ENCODE data around the gene YTHDC1.
"Not testable (repeated sequence)": the region's sequence is repeated elsewhere in the genome, so short reads cannot be mapped to it uniquely, and the experiment has no call there.

Gene YTHDC1

DNA sequence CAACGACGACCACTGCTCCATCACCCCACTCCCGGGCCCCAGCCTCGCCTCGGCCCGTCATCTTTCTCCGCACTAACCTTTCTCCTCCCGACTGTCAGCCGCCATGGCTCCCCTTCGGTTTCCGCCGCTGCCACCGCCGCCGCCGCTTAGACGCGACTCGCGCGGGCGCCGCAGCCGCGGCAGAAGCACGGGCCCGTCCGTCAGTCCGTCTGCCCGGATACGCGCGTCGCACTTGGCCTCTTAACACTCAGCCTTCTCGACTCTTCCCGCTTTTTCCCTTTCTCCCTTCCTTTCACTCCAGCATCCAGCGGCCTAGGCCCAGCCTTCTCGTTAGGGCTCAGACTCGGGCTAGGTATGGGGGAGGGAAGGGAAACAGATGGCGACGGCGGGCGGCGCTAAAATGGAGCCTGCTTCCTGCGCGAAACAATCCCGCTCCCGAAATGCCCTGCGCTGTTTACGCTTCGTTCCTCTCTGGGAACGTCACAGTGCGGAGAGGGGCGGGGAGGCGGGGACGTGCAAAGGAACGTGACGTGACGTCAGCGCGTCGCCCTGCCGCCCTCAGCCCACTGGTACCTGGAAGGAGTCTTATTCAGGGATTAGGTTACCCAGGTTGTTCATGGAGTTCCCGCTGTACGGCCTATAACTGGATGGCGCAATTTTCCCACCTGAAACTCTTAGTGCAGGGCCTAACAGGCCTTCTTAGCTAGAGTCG lies at the start of gene YTHDC1:
TSS of gene YTHDC1 (minus strand) at position 442 of the 712 bp plus-strand sequence. CDS start at position 105, 337 bp downstream.
- peak; percentile 70 for DNase-seq

DNA sequence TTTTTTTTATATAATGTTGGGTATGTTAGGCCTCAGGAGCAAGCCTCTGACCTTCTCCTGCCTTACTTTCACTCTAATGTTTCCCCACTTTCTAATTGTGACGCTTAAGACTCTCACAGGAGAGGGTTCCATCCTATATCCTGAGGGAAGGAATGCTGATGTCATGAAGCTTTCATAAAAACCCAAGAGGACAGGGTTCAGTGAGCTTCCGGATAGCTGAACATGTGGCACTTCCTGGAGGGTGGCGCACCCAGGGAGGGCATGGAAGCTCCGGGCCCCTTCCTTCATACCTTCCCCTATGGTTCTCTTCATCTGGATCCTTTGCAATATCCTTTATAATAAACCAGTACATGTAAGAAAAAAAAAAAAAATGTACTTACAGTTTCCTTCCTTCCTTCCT lies 49.4 kb upstream of the YTHDC1 start:
- no peak for DNase-seq

DNA sequence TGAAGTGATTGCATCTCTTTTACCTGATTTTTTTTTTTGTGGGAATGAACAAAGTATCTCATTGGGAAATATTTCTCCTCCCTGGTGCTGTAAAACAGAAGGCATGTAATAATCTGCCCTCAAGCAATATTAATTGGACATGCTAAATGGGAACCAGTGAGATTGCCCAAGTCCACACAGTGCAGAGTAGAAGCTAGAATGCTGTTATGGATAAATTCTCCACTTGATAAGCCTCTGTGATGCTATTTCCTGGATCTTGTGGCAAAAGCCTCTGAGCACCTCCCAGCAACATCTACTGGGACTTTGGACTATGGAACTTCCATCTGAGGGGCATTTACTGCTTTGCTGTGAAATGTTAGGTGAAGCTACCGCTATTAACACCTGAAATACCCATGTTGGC lies 46.9 kb upstream of the YTHDC1 start:
- DNase-seq: no peak

DNA sequence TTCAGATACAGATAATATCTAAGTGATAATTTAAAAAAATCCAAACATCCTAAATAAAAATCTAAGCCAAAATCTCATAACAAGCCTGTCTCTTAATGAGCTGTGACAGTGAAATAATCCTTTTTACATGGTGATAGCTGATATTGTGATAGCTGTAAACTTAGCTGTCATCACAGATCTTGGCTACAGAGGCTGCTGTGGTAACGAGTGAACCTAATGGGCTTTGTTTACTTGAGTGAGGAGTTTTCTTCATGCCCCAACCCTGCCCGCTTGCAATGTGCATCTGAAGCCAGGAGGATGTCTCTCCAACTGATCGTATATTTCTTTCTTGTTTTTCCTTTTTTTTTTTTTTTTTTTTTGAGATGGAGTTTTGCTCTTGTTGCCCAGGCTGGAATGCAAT lies 41.5 kb upstream of the YTHDC1 start:
- no peak for DNase-seq

DNA sequence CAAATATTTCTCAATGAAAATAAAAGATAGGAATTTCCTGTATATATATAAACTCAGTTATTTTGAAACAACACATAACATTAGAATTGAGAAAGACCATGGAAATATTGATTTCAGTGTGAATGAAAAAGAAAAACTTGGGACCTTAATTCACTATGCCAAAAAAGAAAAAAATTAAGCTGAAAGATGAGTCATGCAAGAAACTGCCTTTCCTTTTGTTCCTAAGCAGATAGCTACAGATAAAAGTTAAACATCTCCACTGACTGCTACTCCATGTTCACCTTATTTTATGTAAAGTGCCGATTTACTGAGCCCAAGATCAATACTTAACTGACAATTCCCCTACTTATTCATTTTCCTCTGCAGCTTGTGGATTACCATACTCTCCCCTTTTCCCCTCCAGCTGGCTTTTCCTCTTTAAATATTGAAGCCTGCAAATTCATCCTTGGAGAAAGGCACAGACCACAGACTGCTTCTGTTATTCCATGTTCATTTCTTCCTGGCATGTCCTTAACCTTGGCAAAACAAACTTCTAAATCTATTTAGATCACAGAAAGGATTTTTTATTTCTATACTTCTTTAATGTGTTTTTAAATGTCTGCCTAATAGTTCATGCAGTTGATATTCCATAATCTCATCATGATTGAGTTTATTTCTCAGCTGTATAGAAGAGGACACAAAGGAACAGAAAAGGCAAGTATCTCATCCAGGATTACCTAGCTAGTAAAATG lies 40.5 kb upstream of the YTHDC1 start:
- DNase-seq: no peak

GRCh38 chr4:68389386-68389913 lies 39.6 kb upstream of the YTHDC1 start:
- not testable (repeated sequence) for DNase-seq

DNA sequence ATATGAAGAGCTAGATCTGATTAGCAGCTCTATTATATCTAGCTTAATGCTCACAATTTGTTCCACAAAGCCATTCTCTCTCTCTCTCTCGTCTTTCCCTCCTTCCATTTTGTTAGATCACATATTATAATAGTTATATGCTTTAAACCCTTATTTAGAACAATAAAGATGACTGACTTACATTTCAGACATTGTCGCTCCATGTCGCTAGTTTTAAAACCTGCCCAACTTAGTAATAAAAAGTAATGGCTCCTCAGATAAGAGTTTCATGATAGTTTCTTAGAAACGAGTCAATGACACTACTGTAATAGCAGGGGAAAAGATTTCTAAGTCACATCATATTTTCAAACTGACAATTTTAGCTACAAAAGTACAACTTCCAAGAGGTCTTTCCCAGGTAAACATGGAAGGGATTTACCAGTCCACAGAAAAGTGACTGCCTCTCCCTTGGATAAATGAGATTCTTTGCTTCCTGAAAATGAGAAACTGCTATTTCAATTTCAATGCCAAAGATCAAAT lies 38.5 kb upstream of the YTHDC1 start:
- DNase-seq: no peak

DNA sequence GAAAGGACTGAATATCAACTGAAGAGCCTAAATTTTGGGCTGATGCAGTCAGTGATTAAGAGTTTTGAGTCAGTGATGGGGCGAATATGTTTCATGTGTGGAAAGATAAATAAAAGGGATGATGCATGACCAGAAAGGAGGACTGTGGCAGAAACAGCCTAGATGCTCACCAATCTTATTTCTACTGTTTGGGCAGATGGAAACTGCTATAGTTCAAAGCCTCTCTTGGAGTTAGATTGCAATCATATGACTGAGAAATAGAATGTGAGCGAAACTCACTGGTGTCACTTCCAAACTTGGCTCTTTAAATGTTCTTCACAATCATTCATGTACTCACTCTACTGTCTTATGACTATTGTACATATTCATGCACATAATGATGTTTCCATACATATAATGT lies 35.4 kb upstream of the YTHDC1 start:
- DNase-seq: no peak

DNA sequence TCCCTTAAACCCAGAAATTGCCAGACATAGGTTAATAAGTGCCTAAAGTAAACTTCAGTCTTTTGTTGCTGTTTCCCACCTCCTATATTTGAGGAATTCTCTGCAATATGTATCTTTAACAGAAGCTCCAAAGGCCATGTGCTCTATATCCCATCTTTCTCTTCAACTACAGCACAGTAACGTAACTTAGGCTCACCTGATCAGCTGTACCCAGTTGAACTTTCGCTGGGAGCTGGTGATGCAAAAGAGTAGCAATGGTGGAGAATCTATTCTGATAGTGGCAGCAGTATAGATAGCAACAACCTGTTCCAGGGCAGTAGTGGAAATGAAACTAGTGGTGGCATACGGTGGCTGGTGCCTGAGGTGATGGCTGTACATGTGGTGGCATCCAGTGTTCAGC lies 33.2 kb upstream of the YTHDC1 start:
- DNase-seq: no peak

DNA sequence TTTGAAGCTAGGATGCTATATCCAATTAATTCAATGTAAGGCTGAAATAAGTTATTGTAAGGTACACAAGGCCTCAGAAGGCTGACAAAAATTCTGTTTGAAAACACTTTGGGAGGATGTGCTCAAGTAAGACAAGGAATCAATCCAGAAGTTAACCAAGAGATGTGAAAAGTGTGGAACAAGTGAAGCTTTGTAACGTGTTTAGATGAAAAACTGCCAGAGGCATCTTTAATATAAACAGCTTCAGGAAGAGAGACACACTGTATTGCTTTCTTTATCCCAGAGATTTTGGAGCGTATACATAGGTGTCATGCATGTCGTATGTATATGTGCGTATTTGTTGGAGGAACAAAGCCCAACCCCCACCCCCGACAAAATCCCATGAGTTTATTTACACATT lies 28.3 kb upstream of the YTHDC1 start:
- DNase-seq: no peak

- DNase-seq: no peak
These were observed 26.0 kb upstream of the YTHDC1 start for GRCh38 chr4:68375667-68376559.

- DNase-seq: no peak
These were observed 23.6 kb upstream of the YTHDC1 start for GRCh38 chr4:68373513-68373912.

DNA sequence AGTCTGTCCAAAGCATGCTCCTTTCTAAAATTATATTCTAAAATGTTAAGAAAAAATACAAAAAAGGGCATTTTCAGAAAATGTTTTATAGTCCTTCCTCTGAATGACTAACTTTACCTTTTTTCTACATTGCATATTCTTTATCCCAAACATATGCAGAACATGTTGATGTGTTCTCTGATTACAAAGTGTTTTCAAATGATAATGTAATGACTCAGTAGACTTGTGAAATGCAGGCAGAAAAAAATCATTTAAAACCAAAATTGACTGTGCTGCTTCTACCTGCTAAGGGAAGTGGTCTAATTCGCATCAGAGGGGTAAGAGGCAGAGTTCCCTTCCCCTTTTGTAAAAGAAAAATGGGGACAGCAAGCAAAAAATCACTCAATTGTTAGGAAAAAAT lies 22.7 kb upstream of the YTHDC1 start:
- no peak for DNase-seq

DNA sequence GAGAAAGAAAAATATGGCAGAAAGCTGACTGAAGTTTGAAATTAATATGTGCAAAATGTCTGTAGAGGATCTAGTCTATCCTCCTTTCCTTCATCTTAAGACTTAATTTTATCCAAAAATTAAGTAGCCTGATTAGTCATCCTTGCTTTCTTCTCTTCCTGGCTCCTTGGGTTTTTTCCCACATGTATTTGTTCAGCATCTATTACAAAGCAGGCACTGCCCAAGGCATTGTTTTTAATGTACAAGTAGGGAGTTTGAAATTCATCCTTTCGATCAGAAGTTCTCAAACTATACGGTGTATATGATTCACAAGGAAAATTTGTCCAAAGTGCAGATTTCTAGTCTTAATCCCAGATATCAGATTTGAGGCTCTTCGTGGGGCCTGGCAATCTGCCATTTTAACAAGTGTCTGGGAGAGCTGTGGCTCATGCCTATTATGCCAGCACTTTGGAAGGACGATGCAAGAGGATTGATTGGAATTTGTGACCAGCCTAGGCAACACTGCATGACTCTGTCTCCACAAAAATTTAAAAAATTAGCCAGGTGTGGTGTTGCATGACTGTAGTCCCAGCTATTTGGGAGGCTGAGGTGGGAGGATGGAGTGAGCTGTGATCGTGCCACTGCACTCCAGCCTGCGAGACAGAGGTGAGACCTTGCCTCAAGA lies 19.4 kb upstream of the YTHDC1 start:
- DNase-seq: no peak

- no peak for DNase-seq
These were observed 18.8 kb upstream of the YTHDC1 start for GRCh38 chr4:68368691-68369131.

- DNase-seq: no peak
These were observed 17.9 kb upstream of the YTHDC1 start for GRCh38 chr4:68367835-68368234.

GRCh38 chr4:68366600-68366999 lies 16.7 kb upstream of the YTHDC1 start:
- DNase-seq: no peak

GRCh38 chr4:68365068-68365467 lies 15.2 kb upstream of the YTHDC1 start:
- no peak for DNase-seq

DNA sequence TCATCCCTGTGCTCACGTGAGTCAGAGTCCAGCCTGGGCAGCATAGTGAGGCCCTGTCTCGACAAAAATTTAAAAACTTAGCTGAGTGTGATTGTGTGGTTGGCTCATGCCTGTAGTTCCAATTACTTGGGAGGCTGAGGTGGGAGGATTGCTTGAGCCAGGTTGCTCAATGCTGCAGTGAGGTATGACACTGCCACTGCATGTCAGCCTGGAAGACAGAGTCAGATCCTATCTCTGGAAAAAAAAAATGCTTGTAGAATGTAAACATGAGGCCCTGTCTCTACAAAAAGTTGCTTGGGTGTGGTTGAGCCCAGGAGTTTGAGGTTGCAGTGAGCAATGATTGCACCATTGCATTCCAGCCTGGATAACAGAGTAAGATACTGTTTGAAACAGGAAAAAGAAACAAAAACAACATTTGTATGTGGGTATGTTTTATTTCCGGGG lies 11.3 kb upstream of the YTHDC1 start:
- no peak for DNase-seq

DNA sequence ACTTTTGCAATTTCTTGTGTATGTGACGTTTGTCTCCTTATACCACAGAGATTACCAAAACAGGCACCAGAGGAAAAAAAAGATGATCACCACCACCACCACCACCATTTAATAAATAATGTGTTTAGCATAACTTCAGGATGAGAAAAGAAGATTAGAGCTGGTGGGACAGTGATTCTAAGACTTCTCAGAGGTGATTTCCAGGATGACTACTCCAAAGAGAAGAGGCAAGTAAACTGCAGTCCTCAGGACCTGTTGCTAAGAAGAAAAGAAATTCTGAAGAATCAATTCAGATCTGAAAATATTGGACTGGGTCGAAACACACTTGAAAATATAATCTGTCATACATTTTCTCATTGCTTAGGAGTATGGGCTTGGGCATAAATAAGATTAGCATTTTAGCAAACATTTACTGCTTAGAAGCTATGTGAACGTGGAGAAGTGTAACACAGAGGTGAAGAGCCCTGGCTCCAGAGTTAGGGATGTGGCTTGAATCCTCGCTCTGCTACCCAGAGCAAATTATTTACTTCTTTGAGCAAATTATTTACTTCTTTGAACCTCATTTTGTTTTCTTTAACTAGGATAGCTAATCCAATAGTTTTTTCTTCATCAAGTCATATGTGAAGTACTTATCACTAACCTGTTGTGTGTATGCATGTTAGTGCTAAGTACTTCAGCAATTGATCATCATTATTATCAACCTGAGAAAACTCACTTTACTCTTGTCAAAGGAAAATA lies 10.5 kb upstream of the YTHDC1 start:
- no peak for DNase-seq

DNA sequence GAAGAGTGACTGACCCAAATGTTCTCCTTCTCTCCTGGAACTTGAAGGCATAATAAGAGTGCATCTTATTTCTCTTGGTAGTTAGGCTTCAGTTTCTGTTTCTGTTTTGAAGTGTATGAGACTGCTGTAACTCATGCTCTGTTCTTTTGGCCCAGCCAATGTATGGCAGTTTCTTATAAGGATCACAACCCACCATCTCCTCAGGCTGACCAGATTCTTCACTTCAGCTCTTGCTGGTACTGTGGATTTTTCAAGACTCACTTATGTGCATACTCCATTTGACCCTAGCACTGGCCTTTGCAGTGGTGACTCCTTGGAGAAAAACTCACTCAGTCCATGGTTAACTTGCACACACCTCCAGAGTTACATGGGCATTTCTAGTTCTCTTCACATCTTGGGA lies 9.6 kb upstream of the YTHDC1 start:
- no peak for DNase-seq

DNA sequence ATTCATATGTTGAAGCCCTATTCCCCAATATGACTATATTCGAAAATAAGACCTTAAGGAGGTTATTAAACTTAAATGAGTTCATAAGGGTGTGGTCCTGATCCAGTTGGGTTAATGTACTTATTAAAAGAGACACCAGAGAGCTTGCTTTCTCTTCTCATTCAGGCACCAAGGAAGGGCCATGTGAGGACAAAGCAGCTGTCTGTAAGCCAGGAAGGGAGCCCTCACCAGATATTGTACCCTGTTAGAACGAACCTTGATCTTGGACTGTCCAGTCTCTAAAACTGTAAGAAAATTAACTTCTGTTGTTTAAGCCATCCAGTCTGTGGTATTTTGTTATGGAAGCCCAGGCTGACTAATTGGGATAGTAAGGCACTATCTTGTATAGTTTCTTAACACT lies 9.1 kb upstream of the YTHDC1 start:
- DNase-seq: no peak

Measured in SHP77 treated with DMSO at 0.1 percent for 48 hours (cell line).